ENCODE measurements around the gene LCN9.

Gene LCN9

GRCh38 chr9:135677641-135678168 lies 14.6 kb downstream of the LCN9 start:
- H3K4me3 ChIP-seq (ENCODE audit: low read depth, low read length), result no peak overlapping the region
- CTCF ChIA-PET, result interaction anchor here (0.5 kb wide), 1 partner anchor 16 kb away, joined by 3 read pairs; no protein-coding TSS in a partner anchor
- TF ChIP-seq, protein P1, sequence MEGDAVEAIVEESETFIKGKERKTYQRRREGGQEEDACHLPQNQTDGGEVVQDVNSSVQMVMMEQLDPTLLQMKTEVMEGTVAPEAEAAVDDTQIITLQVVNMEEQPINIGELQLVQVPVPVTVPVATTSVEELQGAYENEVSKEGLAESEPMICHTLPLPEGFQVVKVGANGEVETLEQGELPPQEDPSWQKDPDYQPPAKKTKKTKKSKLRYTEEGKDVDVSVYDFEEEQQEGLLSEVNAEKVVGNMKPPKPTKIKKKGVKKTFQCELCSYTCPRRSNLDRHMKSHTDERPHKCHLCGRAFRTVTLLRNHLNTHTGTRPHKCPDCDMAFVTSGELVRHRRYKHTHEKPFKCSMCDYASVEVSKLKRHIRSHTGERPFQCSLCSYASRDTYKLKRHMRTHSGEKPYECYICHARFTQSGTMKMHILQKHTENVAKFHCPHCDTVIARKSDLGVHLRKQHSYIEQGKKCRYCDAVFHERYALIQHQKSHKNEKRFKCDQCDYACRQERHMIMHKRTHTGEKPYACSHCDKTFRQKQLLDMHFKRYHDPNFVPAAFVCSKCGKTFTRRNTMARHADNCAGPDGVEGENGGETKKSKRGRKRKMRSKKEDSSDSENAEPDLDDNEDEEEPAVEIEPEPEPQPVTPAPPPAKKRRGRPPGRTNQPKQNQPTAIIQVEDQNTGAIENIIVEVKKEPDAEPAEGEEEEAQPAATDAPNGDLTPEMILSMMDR (IDR thresholded peaks at IDR 0.05; ENCODE audit: insufficient read depth, low read length, missing control alignments), result no peak
- POLR2A ChIA-PET, result no interaction called here
- DNase-seq (ENCODE audit: low read depth, low spot score), result no peak

GRCh38 chr9:135678236-135679017 lies 15.3 kb downstream of the LCN9 start:
- ChIA-PET POLR2A (no interaction called here), CTCF (no interaction called here)
- TF ChIP-seq, protein P1 (IDR thresholded peaks at IDR 0.05; ENCODE audit: insufficient read depth, low read length, missing control alignments), result no peak
- no peak for DNase-seq (ENCODE audit: low read depth, low spot score)
- H3K4me3 ChIP-seq (ENCODE audit: low read depth, low read length), result no peak overlapping the region

GRCh38 chr9:135680056-135680455 lies 16.9 kb downstream of the LCN9 start:
- POLR2A ChIA-PET, result no interaction called here
- TF ChIP-seq, protein P1 (IDR thresholded peaks at IDR 0.05; ENCODE audit: insufficient read depth, low read length, missing control alignments), result no peak
- H3K4me3 ChIP-seq (ENCODE audit: low read depth, low read length), result no peak overlapping the region
- no peak for DNase-seq (ENCODE audit: low read depth, low spot score)
- CTCF ChIA-PET, result no interaction called here

GRCh38 chr9:135681161-135681560 lies 18.1 kb downstream of the LCN9 start:
- POLR2A ChIA-PET, result no interaction called here
- no peak for DNase-seq (ENCODE audit: low read depth, low spot score)
- CTCF ChIA-PET, result no interaction called here
- TF ChIP-seq, protein P1 (IDR thresholded peaks at IDR 0.05; ENCODE audit: insufficient read depth, low read length, missing control alignments), result no peak
- no peak overlapping the region for H3K4me3 ChIP-seq (ENCODE audit: low read depth, low read length)

- ChIA-PET CTCF (no interaction called here), POLR2A (no interaction called here)
- TF ChIP-seq, protein P1 (IDR thresholded peaks at IDR 0.05; ENCODE audit: insufficient read depth, low read length, missing control alignments), result no peak
- no peak overlapping the region for H3K4me3 ChIP-seq (ENCODE audit: low read depth, low read length)
- DNase-seq (ENCODE audit: low read depth, low spot score), result no peak
Measured at GRCh38 chr9:135683401-135684034, 20.4 kb downstream of the LCN9 start.

DNA sequence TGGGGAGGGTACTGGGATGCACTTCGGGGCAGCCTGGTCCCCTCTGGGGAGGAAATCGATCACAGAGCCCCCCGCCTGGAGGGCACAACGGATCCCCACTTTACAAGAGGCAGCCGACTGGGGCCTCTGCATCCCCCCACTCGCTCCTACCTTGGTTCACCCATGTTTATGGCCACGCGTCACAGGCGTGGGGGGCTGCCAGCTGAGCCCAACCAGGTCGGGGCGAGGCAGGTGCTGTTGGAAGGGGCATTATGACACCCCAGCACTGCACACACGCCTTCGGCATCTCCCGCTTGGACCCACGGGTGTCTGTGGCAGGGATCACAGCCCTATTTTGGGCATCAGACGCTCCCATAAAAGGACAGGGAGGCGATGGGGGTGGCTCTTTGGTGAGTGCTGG lies 21.6 kb downstream of the LCN9 start:
- no peak for DNase-seq (ENCODE audit: low read depth, low spot score)
- CTCF ChIA-PET, result no interaction called here
- TF ChIP-seq, protein P1 (IDR thresholded peaks at IDR 0.05; ENCODE audit: insufficient read depth, low read length, missing control alignments), result no peak
- H3K4me3 ChIP-seq (ENCODE audit: low read depth, low read length), result no peak overlapping the region
- POLR2A ChIA-PET, result no interaction called here
